Activated B cell treated with CpG ODN at 0.5 μM for 24 hours (primary cell): ENCODE measurements around the gene PCK2. TPM values are rescaled to one million over a fixed set of nuclear protein-coding genes. Genes with fewer than 3 reads are reported as not detected.
A peak's percentile ranks its signal among the peaks of the same experiment; 100 is the strongest.

Experiments used
- ATAC-seq: fragments of 200-7000 bp; cut with Tn5 transposase; one replicate; pipeline ENCODE4 v1.10.0; 2021; ENCODE audit warnings: low read depth, mild to moderate bottlenecking, moderate library complexity
- CTCF ChIA-PET: fragments of 350-600 bp; sonication (Branson Sonifier 250); formaldehyde crosslinking; loops from one replicate; lab custom pipeline; 2021; ENCODE audit warnings: antibody characterized with exemption; lab: Charles Lee
- POLR2A ChIA-PET: fragments of 350-600 bp; sonication (Branson Sonifier 250); formaldehyde crosslinking; loops from one replicate; lab custom pipeline; 2021; ENCODE audit warnings: antibody characterized with exemption; lab: Charles Lee
- DNase-seq: peaks from one replicate; pipeline ENCODE4 v3.0.0; 2022
- H3K27ac Mint-ChIP-seq: one replicate; pipeline ENCODE4 v1.8.0; 2020; ENCODE audit warnings: mixed read lengths
- H3K27me3 Mint-ChIP-seq: one replicate; pipeline ENCODE4 v1.8.0; 2021; ENCODE audit warnings: mixed read lengths
- H3K36me3 Mint-ChIP-seq: one replicate; pipeline ENCODE4 v1.8.0; 2021; ENCODE audit warnings: low read depth, mixed read lengths
- H3K4me1 Mint-ChIP-seq: one replicate; pipeline ENCODE4 v1.8.0; 2021; ENCODE audit warnings: mixed read lengths
- H3K4me3 Mint-ChIP-seq: one replicate; pipeline ENCODE4 v1.8.0; 2020; ENCODE audit warnings: mild to moderate bottlenecking, mixed read lengths
- H3K9me3 Mint-ChIP-seq: one replicate; pipeline ENCODE4 v1.8.0; 2020; ENCODE audit warnings: mixed read lengths
- CTCF ChIP-seq: fragments of 200-600 bp; IDR thresholded peaks from one replicate; pipeline ENCODE4 v1.8.0; 2022; ENCODE audit warnings: antibody characterized with exemption, mild to moderate bottlenecking
- intact Hi-C: fragments of 100-400 bp; cut with micrococcal nuclease; formaldehyde crosslinking; loops from one replicate; pipeline ENCODE4 v1.15.1; 2024
- total RNA-seq: library from RNA; stranded (reverse); gene quantifications from 2 replicates; pipeline ENCODE4 v1.2.3, GENCODE V29; 2022

Gene PCK2
- total RNA-seq, 1 donor from 2014 or later, result 102 TPM

GRCh38 chr14:24086193-24086955 lies 7.7 kb upstream of the PCK2 start:
- Mint-ChIP-seq H3K4me3 (no peak overlapping the region), H3K4me1 (peaks cover 13% of the 10 kb centered on the region), H3K36me3 (no peaks in the 10 kb centered on the region), H3K27me3 (no peaks in the 10 kb centered on the region), H3K27ac (no peak overlapping the region), H3K9me3 (no peaks in the 10 kb centered on the region)
- DNase-seq, result no peak
- ChIA-PET CTCF (interaction anchor here (1.6 kb wide), 1 partner anchor 28 kb away, joined by 6 read pairs; no protein-coding TSS in a partner anchor), POLR2A (interaction anchor here (0.9 to 1.3 kb wide), 3 partner anchors 9 to 55 kb away, joined by 3 to 4 read pairs (median 3); partner anchors contain the start of gene EMC9)
- intact Hi-C loops, result no loop called here
- no peak for TF ChIP-seq CTCF
- no peak for ATAC-seq

GRCh38 chr14:24087004-24087403 lies 7.1 kb upstream of the PCK2 start:
- no peaks in the 10 kb centered on the region for H3K9me3 Mint-ChIP-seq
- DNase-seq, result no peak
- H3K4me1 Mint-ChIP-seq, result peaks cover 10% of the 10 kb centered on the region
- H3K27ac Mint-ChIP-seq, result no peak overlapping the region
- TF ChIP-seq CTCF, result no peak
- no peaks in the 10 kb centered on the region for H3K36me3 Mint-ChIP-seq
- H3K4me3 Mint-ChIP-seq, result no peak overlapping the region
- ChIA-PET POLR2A (interaction anchor here (1.3 kb wide), 1 partner anchor 8 kb away, joined by 4 read pairs; no protein-coding TSS in a partner anchor), CTCF (no interaction called here)
- intact Hi-C loops, result no loop called here
- ATAC-seq, result no peak
- H3K27me3 Mint-ChIP-seq, result no peaks in the 10 kb centered on the region

GRCh38 chr14:24088095-24088494 lies 6.0 kb upstream of the PCK2 start:
- Mint-ChIP-seq H3K27ac (no peak overlapping the region), H3K9me3 (no peaks in the 10 kb centered on the region), H3K4me3 (no peak overlapping the region), H3K4me1 (peaks cover 10% of the 10 kb centered on the region), H3K36me3 (no peaks in the 10 kb centered on the region), H3K27me3 (no peaks in the 10 kb centered on the region)
- no peak for TF ChIP-seq CTCF
- ATAC-seq (no peak), DNase-seq (no peak)
- POLR2A ChIA-PET, result no interaction called here
- intact Hi-C loops, result no loop called here
- CTCF ChIA-PET, result interaction anchor here (0.7 to 7.9 kb wide), 3 partner anchors 21 to 343 kb away, joined by 3 to 138 read pairs (median 3); no protein-coding TSS in a partner anchor

- POLR2A ChIA-PET, result interaction anchor here (0.6 to 7.4 kb wide), 6 partner anchors 9 to 349 kb away, joined by 3 to 111 read pairs (median 16); partner anchors contain the start of genes DCAF11, NRL and PSME1
- no peak for TF ChIP-seq CTCF
- no peak overlapping the region for H3K27ac Mint-ChIP-seq
- no peaks in the 10 kb centered on the region for H3K27me3 Mint-ChIP-seq
- no peak overlapping the region for H3K4me3 Mint-ChIP-seq
- no peaks in the 10 kb centered on the region for H3K9me3 Mint-ChIP-seq
- DNase-seq (no peak), ATAC-seq (no peak)
- intact Hi-C loops, result loop anchor here (1.0 to 10.0 kb wide), 8 partner anchors 9 to 535 kb away; partner anchors contain the start of genes IRF9, THTPA and ZFHX2
- peaks cover 4% of the 10 kb centered on the region for H3K36me3 Mint-ChIP-seq
- peaks cover 18% of the 10 kb centered on the region for H3K4me1 Mint-ChIP-seq
- CTCF ChIA-PET, result interaction anchor here (0.8 to 7.9 kb wide), 15 partner anchors 9 to 342 kb away, joined by 3 to 138 read pairs (median 9); partner anchors contain the start of genes CARMIL3, CHMP4A, DCAF11 and IRF9
Observed at GRCh38 chr14:24089890-24090289, 4.2 kb upstream of the PCK2 start.

- TF ChIP-seq CTCF, result no peak
- Mint-ChIP-seq H3K27me3 (no peaks in the 10 kb centered on the region), H3K4me3 (peak overlapping the region; percentile 20), H3K36me3 (peaks cover 20% of the 10 kb centered on the region), H3K9me3 (no peaks in the 10 kb centered on the region), H3K4me1 (peaks cover 31% of the 10 kb centered on the region), H3K27ac (peak overlapping the region; percentile 99)
- no peak for DNase-seq
- ChIA-PET CTCF (interaction anchor here (0.8 to 7.9 kb wide), 13 partner anchors 10 to 78 kb away, joined by 3 to 138 read pairs (median 5); partner anchors contain the start of genes CARMIL3, DCAF11, IRF9 and NRL), POLR2A (interaction anchor here (0.9 to 7.4 kb wide), 8 partner anchors 11 to 150 kb away, joined by 3 to 138 read pairs (median 40); partner anchors contain the start of genes DCAF11, IRF9, NRL and TINF2)
- ATAC-seq, result no peak
- intact Hi-C loops, result loop anchor here (10.0 kb wide), 1 partner anchor 537 kb away; the partner anchor contains the start of genes THTPA and ZFHX2
Observed at GRCh38 chr14:24092110-24092504, 2.0 kb upstream of the PCK2 start.
